SK-N-SH (cell line): ENCODE measurements around the gene TTC9B. TPM values are rescaled to one million over a fixed set of nuclear protein-coding genes. Genes with fewer than 3 reads are reported as not detected.

Experiments used
- CTCF ChIA-PET: fragments of 300-600, 350-600 bp; formaldehyde crosslinking; extraction: SDS; loops from one replicate; lab custom pipeline; 2021; lab: Yijun Ruan, JAX
- POLR2A ChIA-PET: fragments of 350-600 bp; sonication (Branson Sonifier 250); formaldehyde crosslinking; extraction: SDS; loops from one replicate; lab custom pipeline; 2020; ENCODE audit warnings: antibody characterized with exemption, inconsistent platforms; lab: Yijun Ruan, JAX
- DNase-seq: peaks from one replicate; pipeline ENCODE4 v3.0.0; 2012
- H2AFZ ChIP-seq: fragments of 200-600 bp; sonication (generic); 2 replicates; pipeline ENCODE4 v1.8.1; 2016; ENCODE audit warnings: antibody characterized with exemption, mild to moderate bottlenecking, low read depth
- H3F3A ChIP-seq: fragments of 200-600 bp; sonication (generic); replicated peaks from 2 replicates; pipeline ENCODE3; 2016; ENCODE audit warnings: antibody characterized with exemption, mild to moderate bottlenecking; ENCODE audit not compliant: insufficient read depth
- H3K27ac ChIP-seq, 2 experiments: fragments of 200-500 bp in 1 of 2; fragments of 200-600 bp in 1 of 2; sonication (Bioruptor generic) in 1 of 2; sonication (generic), shearing (Covaris generic) in 1 of 2; 2 replicates each; pipeline versions ENCODE4 v1.5.1 to v1.6.1; 2014 to 2016; ENCODE audit warnings: low read depth in 2 of 2, inconsistent platforms in 1 of 2, low read length in 1 of 2, mild to moderate bottlenecking in 1 of 2, mixed read lengths in 1 of 2
- H3K27me3 ChIP-seq: fragments of 200-600 bp; sonication (generic), shearing (Covaris generic); 2 replicates; pipeline ENCODE4 v1.6.1; 2016; ENCODE audit warnings: mixed run types; ENCODE audit not compliant: insufficient read depth
- H3K36me3 ChIP-seq, 2 experiments: fragments of 200-500 bp in 1 of 2; fragments of 200-600 bp in 1 of 2; sonication (Bioruptor generic) in 1 of 2; sonication (generic) in 1 of 2; replicated peaks in 1 of 2; 2 replicates each; pipeline versions ENCODE3 to v1.5.1; 2014 to 2016; ENCODE audit warnings: low read length in 1 of 2, mild to moderate bottlenecking in 1 of 2; ENCODE audit not compliant: insufficient read depth in 2 of 2, control insufficient read depth in 1 of 2
- H3K4me1 ChIP-seq, 2 experiments: fragments of 200-500 bp in 1 of 2; fragments of 200-600 bp in 1 of 2; sonication (Bioruptor generic) in 1 of 2; sonication (generic), shearing (Covaris generic) in 1 of 2; 2 replicates each; pipeline versions ENCODE4 v1.5.1 to v1.6.1; 2014 to 2016; ENCODE audit warnings: low read depth in 1 of 2, low read length in 1 of 2, mixed run types in 1 of 2; ENCODE audit not compliant: insufficient read depth in 2 of 2, control insufficient read depth in 1 of 2
- H3K4me2 ChIP-seq: fragments of 200-600 bp; sonication (generic), shearing (Covaris generic); 2 replicates; pipeline ENCODE4 v1.6.1; 2017; ENCODE audit warnings: mixed run types
- H3K4me3 ChIP-seq, 2 experiments: fragments of 200-500 bp in 1 of 2; fragments of 200-600 bp in 1 of 2; sonication (Bioruptor generic) in 1 of 2; sonication (generic), shearing (Covaris generic) in 1 of 2; 2 replicates each; pipeline versions ENCODE4 v1.5.1 to v1.8.1; 2014 to 2016; ENCODE audit warnings: low read depth in 2 of 2, inconsistent platforms in 1 of 2, low read length in 1 of 2, mild to moderate bottlenecking in 1 of 2, mixed read lengths in 1 of 2, moderate library complexity in 1 of 2
- H3K79me2 ChIP-seq: fragments of 200-600 bp; sonication (generic); 2 replicates; pipeline ENCODE4 v1.8.1; 2017; ENCODE audit warnings: mild to moderate bottlenecking; ENCODE audit not compliant: insufficient read depth
- H3K9ac ChIP-seq: fragments of 200-600 bp; sonication (generic); 2 replicates; pipeline ENCODE4 v1.6.1; 2017; ENCODE audit warnings: mixed run types
- H3K9me2 ChIP-seq: fragments of 200-600 bp; sonication (generic); 2 replicates; pipeline ENCODE4 v1.6.1; 2017; ENCODE audit warnings: mixed run types
- H3K9me3 ChIP-seq: fragments of 200-600 bp; sonication (generic); 2 replicates; pipeline ENCODE4 v1.6.1; 2017; ENCODE audit warnings: mixed run types, mild to moderate bottlenecking, moderate library complexity
- H4K20me1 ChIP-seq: fragments of 200-600 bp; sonication (generic); 2 replicates; pipeline ENCODE4 v1.6.1; 2017; ENCODE audit warnings: mild to moderate bottlenecking, mixed run types; ENCODE audit not compliant: insufficient read depth
- CHD2 ChIP-seq: fragments of 150-350 bp; IDR thresholded peaks from 2 replicates; pipeline ENCODE4 v1.6.1; 2018; ENCODE audit warnings: low read length; ENCODE audit not compliant: partially characterized antibody
- CTCF ChIP-seq: fragments of 200-600 bp; sonication (generic); IDR thresholded peaks from 2 replicates; pipeline ENCODE4 v1.6.1; 2017; ENCODE audit warnings: antibody characterized with exemption, mild to moderate bottlenecking, moderate library complexity
- EP300 ChIP-seq, 2 experiments: IDR thresholded peaks; 2 replicates each; pipeline versions ENCODE4 v1.4.0 to v1.6.1; 2012; ENCODE audit warnings: borderline replicate concordance in 1 of 2, low read depth in 1 of 2, low read length in 1 of 2
- EZH2phosphoT487 ChIP-seq: fragments of 200-600 bp; sonication (generic); IDR thresholded peaks from 2 replicates; pipeline ENCODE4 v1.6.1; 2017; ENCODE audit warnings: low read depth, mixed run types, mild to moderate bottlenecking, antibody characterized with exemption, moderate library complexity, borderline replicate concordance
- FOSL2 ChIP-seq: IDR thresholded peaks from 2 replicates; pipeline ENCODE4 v1.4.0; 2012; ENCODE audit warnings: low read depth, mild to moderate bottlenecking, moderate library complexity, borderline replicate concordance
- FOXJ3 ChIP-seq: sonication (generic); formaldehyde crosslinking; IDR thresholded peaks from 2 replicates; pipeline ENCODE4 v1.5.1; 2020; ENCODE audit warnings: mild to moderate bottlenecking, missing genetic modification reagents
- FOXM1 ChIP-seq: IDR thresholded peaks from 2 replicates; pipeline ENCODE4 v1.4.0; 2012; ENCODE audit warnings: low read depth, mild to moderate bottlenecking
- GATA2 ChIP-seq: sonication (generic); formaldehyde crosslinking; IDR thresholded peaks from 2 replicates; pipeline ENCODE4 v1.5.0; 2020; ENCODE audit warnings: mild to moderate bottlenecking, missing genetic modification reagents
- JUND ChIP-seq: IDR thresholded peaks from 2 replicates; pipeline ENCODE4 v1.4.0; 2012
- MAX ChIP-seq: IDR thresholded peaks from 2 replicates; pipeline ENCODE4 v1.4.0; 2012; ENCODE audit warnings: low read depth
- MEF2A ChIP-seq: IDR thresholded peaks from 2 replicates; pipeline ENCODE4 v1.4.0; 2012; ENCODE audit warnings: low read depth, borderline replicate concordance
- MXI1 ChIP-seq: IDR thresholded peaks from 2 replicates; pipeline ENCODE4 v1.6.1; 2012; ENCODE audit warnings: mild to moderate bottlenecking, low read depth, low read length, improper control_type of control experiment
- NRF1 ChIP-seq: IDR thresholded peaks from 2 replicates; pipeline ENCODE4 v1.6.1; 2012; ENCODE audit warnings: low read depth, mild to moderate bottlenecking, low read length
- PBX3 ChIP-seq: IDR thresholded peaks from 2 replicates; pipeline ENCODE4; 2012
- POLR2AphosphoS5 ChIP-seq: IDR thresholded peaks from 2 replicates; pipeline ENCODE4 v1.6.1; 2012; ENCODE audit warnings: low read depth, low read length
- RAD21 ChIP-seq: IDR thresholded peaks from 2 replicates; pipeline ENCODE4 v1.6.1; 2012; ENCODE audit warnings: mild to moderate bottlenecking, low read length
- RCOR1 ChIP-seq: fragments of 150-350 bp; IDR thresholded peaks from 2 replicates; pipeline ENCODE4 v1.6.1; 2017; ENCODE audit warnings: antibody characterized with exemption, low read length
- RFX5 ChIP-seq: IDR thresholded peaks from 2 replicates; pipeline ENCODE4 v1.6.1; 2012; ENCODE audit warnings: mild to moderate bottlenecking, improper control_type of control experiment, low read length
- RXRA ChIP-seq: IDR thresholded peaks from 2 replicates; pipeline ENCODE4 v1.4.0; 2012; ENCODE audit warnings: low read depth, mild to moderate bottlenecking, borderline replicate concordance
- SIN3A ChIP-seq: IDR thresholded peaks from 2 replicates; pipeline ENCODE4 v1.6.1; 2012; ENCODE audit warnings: low read depth, mild to moderate bottlenecking, low read length, moderate library complexity, borderline replicate concordance
- SMC3 ChIP-seq: IDR thresholded peaks from 2 replicates; pipeline ENCODE4 v1.6.1; 2012; ENCODE audit warnings: low read depth, low read length, improper control_type of control experiment
- TCF12 ChIP-seq: IDR thresholded peaks from 2 replicates; pipeline ENCODE4 v1.4.0; 2012
- TEAD4 ChIP-seq: IDR thresholded peaks from 2 replicates; pipeline ENCODE4 v1.4.0; 2012; ENCODE audit warnings: mild to moderate bottlenecking, borderline replicate concordance; ENCODE audit not compliant: insufficient read depth
- WGBS: methylation state at CpG from one replicate; pipeline ENCODE4 v1.1.6; 2017; ENCODE audit warnings: low lambda C conversion rate; 5-methylcytosine and 5-hydroxymethylcytosine counted together
- polyA plus RNA-seq, 3 experiments: library from polyadenylated mRNA; depleted of rRNA; stranded (reverse); fragments of >200 nt; gene quantifications; 2 replicates each; pipeline ENCODE4 v1.2.3, GENCODE V29; 2012
- TF ChIP-seq, protein P1 (sequence below): fragments of 150-350 bp; IDR thresholded peaks from 2 replicates; pipeline ENCODE4 v1.6.1; 2016; ENCODE audit warnings: mild to moderate bottlenecking, low read depth, low read length
- TF ChIP-seq, protein P2 (sequence below): IDR thresholded peaks from 2 replicates; pipeline ENCODE4 v1.4.0; 2012; ENCODE audit warnings: low read depth, borderline replicate concordance

TTC9B gene
- polyA plus RNA-seq, 1 of the 3 experiments (the other 2 are of a cell fraction): 0.30 TPM

GRCh38 chr19:40221858-40222619 lies 3.9 kb upstream of the TTC9B start:
- Histone ChIP-seq H4K20me1 (no peaks in the 10 kb centered on the region), H3K27ac (no peak overlapping the region), H3K4me3 (no peak overlapping the region), H3K9me3 (no peaks in the 10 kb centered on the region), H3K4me2 (no peak overlapping the region), H3F3A (peaks cover 14% of the 10 kb centered on the region), H3K36me3 (no peaks in the 10 kb centered on the region), H3K79me2 (no peaks in the 10 kb centered on the region), H3K9ac (no peak overlapping the region), H3K9me2 (no peaks in the 10 kb centered on the region), H2AFZ (no peak overlapping the region), H3K27me3 (no peaks in the 10 kb centered on the region), H3K4me1 (no peaks in the 10 kb centered on the region; a peak in 2 of 4 replicates)
- ChIA-PET POLR2A (no interaction called here), CTCF (interaction anchor here (5.6 kb wide), 1 partner anchor 82 kb away, joined by 41 read pairs; no protein-coding TSS in a partner anchor)
- no peak for TF ChIP-seq SIN3A
- TF ChIP-seq TCF12: no peak
- peak; percentile 82 for TF ChIP-seq SMC3
- peak; percentile 86 for TF ChIP-seq CTCF
- no peak for TF ChIP-seq FOSL2
- no peak for TF ChIP-seq MXI1
- TF ChIP-seq MEF2A: no peak
- TF ChIP-seq MAX: no peak
- TF ChIP-seq EP300 (IDR thresholded peaks at IDR 0.05; ENCODE audit: borderline replicate concordance in 1 of 2, low read depth in 1 of 2, low read length in 1 of 2): peak in 1 of 2 experiments; percentile 13; a peak in 1 of 4 replicates
- TF ChIP-seq RAD21: peak; percentile 82
- peak; percentile 99 for TF ChIP-seq RFX5
- no peak for TF ChIP-seq JUND
- TF ChIP-seq POLR2AphosphoS5: no peak
- TF ChIP-seq GATA2 (CRISPR knock-in tag): no peak
- no peak for TF ChIP-seq PBX3
- TF ChIP-seq EZH2phosphoT487: no peak
- no peak for TF ChIP-seq RCOR1
- TF ChIP-seq FOXM1: no peak
- TF ChIP-seq CHD2: peak; percentile 66
- TF ChIP-seq, protein P1, sequence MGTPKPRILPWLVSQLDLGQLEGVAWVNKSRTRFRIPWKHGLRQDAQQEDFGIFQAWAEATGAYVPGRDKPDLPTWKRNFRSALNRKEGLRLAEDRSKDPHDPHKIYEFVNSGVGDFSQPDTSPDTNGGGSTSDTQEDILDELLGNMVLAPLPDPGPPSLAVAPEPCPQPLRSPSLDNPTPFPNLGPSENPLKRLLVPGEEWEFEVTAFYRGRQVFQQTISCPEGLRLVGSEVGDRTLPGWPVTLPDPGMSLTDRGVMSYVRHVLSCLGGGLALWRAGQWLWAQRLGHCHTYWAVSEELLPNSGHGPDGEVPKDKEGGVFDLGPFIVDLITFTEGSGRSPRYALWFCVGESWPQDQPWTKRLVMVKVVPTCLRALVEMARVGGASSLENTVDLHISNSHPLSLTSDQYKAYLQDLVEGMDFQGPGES: peak; percentile 96
- TF ChIP-seq NRF1: no peak
- TF ChIP-seq RXRA: no peak
- TF ChIP-seq TEAD4: no peak
- no peak for TF ChIP-seq FOXJ3 (CRISPR knock-in tag)
- TF ChIP-seq, protein P2, sequence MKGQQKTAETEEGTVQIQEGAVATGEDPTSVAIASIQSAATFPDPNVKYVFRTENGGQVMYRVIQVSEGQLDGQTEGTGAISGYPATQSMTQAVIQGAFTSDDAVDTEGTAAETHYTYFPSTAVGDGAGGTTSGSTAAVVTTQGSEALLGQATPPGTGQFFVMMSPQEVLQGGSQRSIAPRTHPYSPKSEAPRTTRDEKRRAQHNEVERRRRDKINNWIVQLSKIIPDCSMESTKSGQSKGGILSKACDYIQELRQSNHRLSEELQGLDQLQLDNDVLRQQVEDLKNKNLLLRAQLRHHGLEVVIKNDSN: no peak
- WGBS: 69% methylated on average over 41 of the region's 41 CpGs
- DNase-seq: peak; percentile 95
